Measurements from ENCODE around the gene FOXM1. TPM values are rescaled to one million over a fixed set of nuclear protein-coding genes. Genes with fewer than 3 reads are reported as not detected.

Gene FOXM1
- 1.1 TPM for total RNA-seq

DNA sequence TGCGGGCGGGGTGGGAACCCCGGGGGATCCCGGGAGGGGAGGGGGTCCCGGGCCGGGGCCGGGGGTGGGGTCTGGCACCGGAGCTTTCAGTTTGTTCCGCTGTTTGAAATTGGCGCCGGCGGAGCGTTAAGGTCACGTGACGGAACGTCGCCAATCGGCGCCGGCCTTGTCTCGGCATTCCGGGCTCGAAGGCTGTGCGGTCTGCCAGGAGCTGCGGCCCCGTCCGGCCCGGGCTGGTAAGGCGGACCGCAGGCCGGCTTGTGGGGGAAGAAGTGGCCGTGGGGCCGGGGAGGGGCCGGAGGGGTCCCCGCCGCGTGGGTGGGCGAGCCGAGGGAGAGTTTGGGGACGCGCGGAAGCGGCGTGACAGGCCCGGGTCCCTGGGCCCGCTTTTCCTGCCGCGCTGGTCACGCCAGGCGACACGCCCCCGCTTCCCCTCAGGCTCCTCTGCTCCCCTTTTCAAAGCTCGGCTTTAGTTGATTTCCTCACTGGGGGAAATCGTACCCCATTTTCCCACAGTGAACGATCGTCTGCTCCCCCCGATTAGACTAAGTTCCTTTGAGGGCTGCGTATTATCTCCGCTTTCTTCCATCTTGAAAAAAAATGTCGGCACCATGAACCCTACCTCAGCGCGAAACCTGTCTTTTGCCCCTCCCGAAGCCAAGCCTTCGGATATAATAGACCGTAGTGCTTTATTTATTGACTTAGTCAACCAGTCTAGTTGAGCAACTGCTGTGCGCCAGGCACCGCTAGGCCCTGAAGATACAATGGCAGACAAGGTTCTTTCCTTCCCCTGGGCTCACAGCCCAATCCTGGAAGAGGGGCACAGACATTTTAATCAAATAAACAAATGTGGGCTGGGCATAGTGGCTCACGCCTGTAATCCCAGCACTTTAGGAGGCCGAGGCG is at the start of gene FOXM1, which contains the start of gene RHNO1:
Gene FOXM1 (minus strand): TSS at position 128 of the 906 bp plus-strand sequence. CDS start 2,696 bp downstream, outside the sequence.
Gene RHNO1 (plus strand): TSS at position 177 of the 906 bp plus-strand sequence. CDS start 8,144 bp downstream, outside the sequence.
- peak; percentile 83 for DNase-seq

DNA sequence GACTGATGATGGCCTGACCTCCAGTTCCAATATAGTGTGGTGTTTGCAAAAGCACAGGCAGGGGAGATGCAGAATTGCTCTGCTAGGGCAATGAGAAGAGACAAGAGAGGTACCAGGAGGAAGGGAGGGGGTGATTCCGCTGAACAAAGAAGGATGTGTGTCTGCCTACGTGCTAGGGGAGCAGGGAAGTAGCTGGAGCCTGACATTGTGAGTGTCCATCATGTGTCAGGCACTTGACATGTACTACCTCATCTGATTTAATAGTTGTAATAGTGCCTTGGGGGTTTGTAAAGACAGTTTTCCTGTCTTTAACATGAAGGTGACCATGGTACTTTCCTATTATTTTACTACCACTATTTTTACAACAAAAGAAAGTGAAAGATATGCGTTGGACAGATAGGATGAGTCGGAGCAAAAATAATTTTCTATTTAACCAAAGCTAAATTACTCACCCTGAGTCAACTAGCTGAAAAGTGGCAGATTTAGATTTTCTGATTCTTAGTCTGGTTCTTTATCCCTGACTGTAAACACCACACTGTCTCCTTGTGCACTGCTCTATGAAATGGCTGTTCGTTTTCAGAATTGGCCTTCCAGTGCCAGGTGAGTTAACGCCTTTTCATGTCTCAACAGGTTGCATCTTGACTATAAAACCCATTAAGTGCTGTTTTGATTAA is 48.5 kb upstream of the FOXM1 start:
- DNase-seq: no peak

DNA sequence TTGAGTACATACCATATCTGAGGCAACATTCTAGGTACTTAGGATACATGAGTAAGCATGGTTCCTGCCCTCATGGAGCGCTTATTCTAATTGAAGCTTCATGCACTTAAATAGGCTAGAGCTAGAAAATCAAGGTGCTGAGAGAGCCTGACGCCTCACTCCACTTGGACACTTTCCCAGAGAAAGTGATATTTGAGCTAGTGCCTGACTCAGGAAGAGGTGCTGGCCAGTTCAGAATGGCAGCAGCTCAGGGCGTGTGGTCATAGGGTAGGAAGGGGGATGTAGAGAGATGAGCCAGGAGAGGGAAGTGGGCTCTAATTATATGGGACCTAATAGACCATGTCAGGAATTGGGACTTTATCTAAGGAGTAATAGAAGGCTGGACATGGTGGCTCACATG is 47.0 kb upstream of the FOXM1 start:
- no peak for DNase-seq

DNA sequence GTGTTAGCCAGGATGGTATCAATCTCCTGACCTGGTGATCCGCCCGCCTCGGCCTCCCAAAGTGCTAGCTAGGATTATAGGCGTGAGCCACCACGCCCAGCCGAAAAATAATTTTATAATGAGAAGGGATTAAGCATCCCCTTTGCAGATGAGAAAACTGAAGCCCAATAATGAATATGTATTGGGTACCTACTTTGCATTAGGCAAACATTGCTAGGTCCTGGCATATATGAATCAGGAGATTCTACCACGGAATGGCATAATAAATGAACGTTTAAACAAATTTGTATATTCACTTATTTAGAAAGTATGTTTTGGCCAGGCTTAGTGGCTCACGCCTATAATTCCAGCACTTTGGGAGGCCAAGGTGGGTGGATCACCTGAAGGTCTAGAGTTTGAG is 46.1 kb upstream of the FOXM1 start:
- no peak for DNase-seq

DNA sequence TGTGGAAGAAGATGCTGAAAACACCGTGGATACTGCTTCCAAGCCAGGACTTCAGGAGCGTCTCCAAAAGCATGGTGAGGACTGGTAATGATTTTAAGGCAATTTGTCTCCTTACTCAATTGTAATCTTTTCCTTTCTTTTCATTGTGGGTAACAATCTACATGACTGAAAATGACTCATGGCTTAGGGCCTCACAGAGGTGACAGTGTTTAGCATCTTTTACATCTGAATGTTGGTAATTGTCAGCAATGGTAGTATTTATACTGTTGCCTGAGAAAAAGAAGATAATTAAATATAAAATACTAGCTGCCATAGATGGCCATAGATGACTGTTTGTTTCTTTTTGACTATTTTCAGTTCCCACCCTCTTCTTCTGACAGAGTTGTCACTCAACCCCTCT is 45.4 kb upstream of the FOXM1 start:
- DNase-seq: no peak

DNA sequence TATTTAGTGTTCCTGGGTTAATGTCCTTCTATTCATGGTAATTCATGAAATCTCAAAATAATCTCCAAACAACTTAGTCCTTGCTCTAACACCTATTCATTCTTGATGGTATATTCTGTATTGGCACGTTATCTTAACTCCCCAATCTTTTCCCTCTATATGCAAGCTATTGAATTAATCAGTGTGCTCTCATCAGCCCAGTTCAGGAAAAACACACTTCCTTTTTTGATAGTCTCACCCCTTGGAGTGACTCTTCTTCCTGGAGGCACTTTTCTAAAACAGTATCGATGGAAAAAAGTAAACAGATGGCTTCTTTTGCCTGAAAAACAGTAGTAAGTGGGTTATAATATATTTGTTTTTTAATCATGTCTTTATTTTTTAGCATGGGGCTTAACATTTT is 42.3 kb upstream of the FOXM1 start:
- no peak for DNase-seq

DNA sequence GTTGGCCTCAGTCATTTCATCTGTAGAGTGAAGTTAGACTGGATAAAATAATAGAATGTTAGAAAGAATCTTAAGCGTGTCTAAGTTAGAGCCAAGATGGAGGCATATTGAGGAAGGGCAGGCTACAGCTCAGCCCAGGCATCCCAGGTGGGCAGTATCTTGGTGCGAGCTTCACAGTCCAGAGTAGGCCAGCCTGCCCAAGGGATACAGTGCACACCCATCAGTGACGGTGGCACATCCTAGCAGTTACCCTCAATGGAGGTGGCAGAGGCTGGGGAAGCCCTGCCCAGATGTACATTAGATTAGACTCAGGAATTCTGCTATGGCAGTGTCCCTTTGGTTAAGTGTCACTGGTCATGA is 35.2 kb upstream of the FOXM1 start:
- no peak for DNase-seq

- no peak for DNase-seq
Measured at GRCh38 chr12:2904260-2904659, 27.3 kb upstream of the FOXM1 start.

- peak; percentile 46 for DNase-seq
Measured at GRCh38 chr12:2902272-2902880, 25.4 kb upstream of the FOXM1 start.

DNA sequence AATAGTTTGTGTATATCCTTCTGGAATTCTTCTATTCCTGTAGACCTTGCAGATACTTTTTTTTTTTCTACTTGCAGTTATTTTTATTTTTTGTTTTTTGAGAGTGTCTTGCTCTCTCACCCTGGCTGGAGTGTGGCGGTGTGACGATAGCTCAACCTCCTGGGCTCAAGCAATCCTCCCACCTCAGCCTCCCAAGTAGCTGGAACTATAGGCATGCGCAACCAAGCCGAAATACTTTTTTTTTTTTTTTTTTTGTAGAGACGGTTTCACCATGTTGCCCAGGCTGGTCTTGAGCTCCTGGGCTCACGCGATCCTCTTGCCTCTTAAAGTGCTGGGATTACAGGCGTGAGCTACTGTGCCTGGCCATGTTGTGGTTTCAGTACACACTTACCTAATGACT is 23.7 kb upstream of the FOXM1 start:
- no peak for DNase-seq

GRCh38 chr12:2897418-2897817 is 20.4 kb upstream of the FOXM1 start:
- no peak for DNase-seq

DNA sequence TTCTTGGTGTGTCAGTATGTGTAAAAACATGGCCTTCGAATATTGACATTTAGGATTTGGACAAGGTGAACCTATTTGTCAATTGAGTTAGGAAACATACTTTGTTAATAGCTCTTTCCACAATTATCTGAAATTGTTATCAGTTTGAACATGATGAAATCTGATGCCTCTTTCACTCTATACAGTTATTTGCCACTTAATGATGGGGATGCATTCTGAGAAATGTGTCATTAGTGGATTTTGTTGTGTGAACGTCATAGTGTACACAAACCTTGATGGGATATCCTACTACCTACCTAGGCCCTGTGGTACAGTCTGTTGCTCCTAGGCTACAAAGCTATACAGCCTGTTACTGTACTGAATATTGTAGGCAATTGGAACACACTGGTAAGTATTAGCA is 18.5 kb upstream of the FOXM1 start:
- no peak for DNase-seq

GRCh38 chr12:2895051-2895451 is 18.1 kb upstream of the FOXM1 start:
- no peak for DNase-seq

GRCh38 chr12:2893007-2893406 is 16.0 kb upstream of the FOXM1 start:
- no peak for DNase-seq

DNA sequence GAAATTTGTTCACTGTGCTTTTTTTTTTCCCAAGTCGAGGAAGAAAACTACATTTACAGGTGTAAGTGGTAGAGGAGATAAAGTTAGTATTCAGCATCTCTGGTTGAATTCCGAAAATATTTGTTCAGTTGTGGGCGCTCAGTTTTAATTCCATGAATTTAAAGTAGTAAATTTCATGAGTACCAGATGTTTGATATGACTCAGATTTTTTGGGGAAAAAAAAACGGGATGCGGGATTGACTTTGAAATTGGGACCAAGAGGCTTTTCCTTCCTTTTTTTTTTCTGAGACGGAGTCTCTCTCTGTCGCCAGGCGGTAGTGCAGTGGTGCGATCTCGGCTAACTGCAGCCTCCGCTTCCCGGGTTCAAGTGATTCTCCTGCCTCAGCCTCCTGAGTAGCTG is 15.3 kb upstream of the FOXM1 start:
- no peak for DNase-seq

GRCh38 chr12:2891240-2892053 is 14.5 kb upstream of the FOXM1 start:
- no peak for DNase-seq

DNA sequence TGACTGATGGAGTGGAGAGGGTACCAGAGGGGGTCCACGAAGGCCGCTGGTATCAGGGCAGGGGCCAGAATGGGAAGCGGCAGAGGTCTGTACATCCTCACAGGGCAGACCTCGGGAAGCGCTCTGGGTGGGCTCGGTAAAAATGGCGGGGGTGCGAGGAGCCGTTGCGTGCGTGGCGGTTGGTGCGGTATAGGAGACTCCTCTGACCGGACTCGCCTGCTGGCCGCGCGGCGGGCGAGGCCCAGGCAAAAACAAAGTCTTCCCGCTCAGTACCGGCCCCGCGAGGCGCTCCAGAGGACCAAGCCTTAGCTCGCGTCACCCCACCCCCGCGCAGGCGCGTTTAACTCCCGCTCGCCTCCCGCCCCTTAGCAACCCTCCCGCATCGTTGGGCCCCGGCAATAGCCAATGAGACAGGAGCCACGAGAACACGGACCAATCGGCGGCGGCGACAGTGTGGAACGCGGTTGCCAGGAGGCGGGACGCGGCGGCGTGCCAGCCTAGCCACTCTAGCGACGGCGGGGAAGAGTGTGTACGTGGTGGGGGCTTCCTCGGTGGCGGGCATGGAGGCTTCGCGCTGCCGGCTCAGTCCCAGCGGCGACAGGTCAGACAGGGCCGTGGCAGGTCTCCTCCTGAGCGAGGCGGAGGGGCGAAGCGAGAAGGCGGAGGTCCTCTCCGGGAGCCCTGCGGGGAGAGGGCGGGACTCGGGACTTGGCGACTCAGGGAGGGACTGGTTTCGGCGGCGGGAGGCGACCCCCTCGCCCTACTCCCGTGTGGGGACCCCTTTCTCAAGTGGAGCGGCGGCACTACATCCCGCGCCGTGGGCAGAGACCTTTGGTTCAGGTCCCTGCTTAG is 13.6 kb upstream of the FOXM1 start, which contains the start of gene TULP3:
Gene TULP3 (plus strand): TSS at position 504 of the 852 bp plus-strand sequence. CDS start 57 bp downstream, at position 561.
- peak; percentile 99 for DNase-seq

DNA sequence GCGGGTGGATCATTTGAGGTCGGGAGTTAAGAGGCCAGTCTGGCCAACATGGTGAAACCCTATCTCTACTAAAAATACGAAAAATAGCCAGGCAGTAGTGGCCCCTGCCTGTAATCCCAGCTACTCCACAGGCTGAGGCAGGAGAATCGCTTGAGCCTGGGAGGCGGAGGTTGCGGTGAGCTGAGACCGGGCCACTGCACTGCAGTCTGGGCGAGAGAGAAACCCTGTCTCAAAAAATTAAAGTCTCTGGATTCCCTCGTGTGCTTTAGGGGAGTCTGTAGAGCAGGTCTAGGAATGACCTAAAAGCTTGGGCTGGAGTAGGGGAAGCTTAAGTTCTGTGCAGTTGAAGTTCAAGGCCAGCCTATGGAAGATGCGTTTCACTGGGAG is 13.0 kb upstream of the FOXM1 start:
- no peak for DNase-seq

DNA sequence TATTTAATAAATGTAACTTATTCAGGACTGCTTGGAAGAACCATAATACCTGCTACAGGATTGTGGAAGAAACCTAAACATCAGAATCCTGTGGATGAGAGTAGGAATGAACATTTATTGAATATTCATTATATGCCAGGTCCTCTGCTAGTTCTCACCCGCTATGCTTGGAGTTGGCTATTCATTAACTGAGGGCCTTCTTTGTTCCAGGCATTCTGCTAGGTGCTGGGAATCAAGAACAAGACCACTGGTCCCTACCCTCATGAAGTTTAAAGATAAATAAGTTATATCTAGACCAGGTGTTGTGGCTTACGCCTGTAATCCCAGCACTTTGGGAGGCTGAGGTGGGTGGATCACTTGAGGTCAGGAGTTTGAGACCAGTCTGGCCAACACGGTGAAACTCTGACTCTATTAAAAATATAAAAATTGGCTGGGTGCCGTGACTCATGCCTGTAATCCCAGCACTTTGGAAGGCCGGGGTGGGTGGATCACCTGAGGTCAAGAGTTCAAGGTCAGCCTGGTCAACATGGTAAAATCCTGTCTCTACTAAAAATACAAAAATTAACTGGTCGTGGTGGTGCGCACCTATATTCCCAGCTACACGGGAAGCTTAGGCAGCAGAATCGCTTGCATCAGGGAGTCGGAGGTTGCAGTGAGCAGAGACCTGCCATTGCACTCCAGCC is 9.9 kb upstream of the FOXM1 start:
- no peak for DNase-seq

DNA sequence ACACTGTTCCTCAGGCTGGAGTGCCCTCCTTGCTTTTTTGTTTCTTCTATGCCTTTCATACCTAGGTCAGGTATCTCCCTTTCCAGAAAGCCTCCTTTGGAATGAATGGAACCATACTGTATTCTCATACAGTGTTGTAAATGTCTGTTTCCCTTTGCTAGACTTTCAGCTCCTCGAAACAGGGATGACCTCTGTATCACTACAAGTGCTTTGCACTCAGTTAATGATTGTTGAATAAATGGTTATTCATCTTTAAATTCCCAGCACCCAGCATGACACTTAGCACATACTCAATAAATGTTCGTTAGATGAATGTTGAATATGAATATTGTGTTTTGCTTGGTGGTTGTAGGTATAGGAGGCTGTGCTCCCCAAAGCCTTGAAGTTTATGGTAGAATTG is 7.8 kb upstream of the FOXM1 start:
- no peak for DNase-seq

- DNase-seq: no peak
Measured at GRCh38 chr12:2879853-2880252, 2.9 kb upstream of the FOXM1 start.
